Measurements from ENCODE around the gene AGAP1.

DNA sequence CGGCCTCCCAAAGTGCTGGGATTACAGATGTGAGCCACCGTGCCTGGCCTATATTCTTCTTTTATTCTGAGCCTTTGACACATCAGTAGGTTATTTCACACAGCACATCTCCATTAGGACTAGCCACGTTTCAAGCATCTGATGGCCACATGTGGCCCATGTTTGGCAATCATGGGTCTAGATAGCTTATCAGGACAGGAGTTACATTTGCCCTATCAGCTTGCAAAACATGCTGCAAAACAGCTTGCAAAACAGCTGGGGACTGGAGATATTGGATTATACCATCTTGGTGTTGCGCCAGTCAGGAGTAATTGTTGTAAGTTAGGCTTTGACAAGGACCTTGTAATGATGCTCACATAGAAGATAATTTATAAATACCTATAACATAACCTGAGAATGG is 579.4 kb downstream of the AGAP1 start:
- TF ChIP-seq POLR2A (IDR thresholded peaks at IDR 0.05) (no peak), POLR2AphosphoS5 (IDR thresholded peaks at IDR 0.05; ENCODE audit: insufficient read depth in 1 of 2, low read depth in 1 of 2) (no peak)
- TF ChIP-seq, protein P1, sequence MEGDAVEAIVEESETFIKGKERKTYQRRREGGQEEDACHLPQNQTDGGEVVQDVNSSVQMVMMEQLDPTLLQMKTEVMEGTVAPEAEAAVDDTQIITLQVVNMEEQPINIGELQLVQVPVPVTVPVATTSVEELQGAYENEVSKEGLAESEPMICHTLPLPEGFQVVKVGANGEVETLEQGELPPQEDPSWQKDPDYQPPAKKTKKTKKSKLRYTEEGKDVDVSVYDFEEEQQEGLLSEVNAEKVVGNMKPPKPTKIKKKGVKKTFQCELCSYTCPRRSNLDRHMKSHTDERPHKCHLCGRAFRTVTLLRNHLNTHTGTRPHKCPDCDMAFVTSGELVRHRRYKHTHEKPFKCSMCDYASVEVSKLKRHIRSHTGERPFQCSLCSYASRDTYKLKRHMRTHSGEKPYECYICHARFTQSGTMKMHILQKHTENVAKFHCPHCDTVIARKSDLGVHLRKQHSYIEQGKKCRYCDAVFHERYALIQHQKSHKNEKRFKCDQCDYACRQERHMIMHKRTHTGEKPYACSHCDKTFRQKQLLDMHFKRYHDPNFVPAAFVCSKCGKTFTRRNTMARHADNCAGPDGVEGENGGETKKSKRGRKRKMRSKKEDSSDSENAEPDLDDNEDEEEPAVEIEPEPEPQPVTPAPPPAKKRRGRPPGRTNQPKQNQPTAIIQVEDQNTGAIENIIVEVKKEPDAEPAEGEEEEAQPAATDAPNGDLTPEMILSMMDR (IDR thresholded peaks at IDR 0.05): no peak

Data from vagina (tissue), 2 donors.